ENCODE measurements around the gene CDK17. TPM values are rescaled to one million over a fixed set of nuclear protein-coding genes. Genes with fewer than 3 reads are reported as not detected.

Gene CDK17
- total and polyA plus RNA-seq, 2 of the 8 experiments (the other 6 are each of a cell fraction or from before 2014, with no cell fraction given): 5.8 to 20.0 TPM

GRCh38 chr12:96378319-96378718 lies 21.9 kb downstream of the CDK17 start:
- Histone ChIP-seq H3K23ac (ENCODE audit: insufficient read length) (no peak overlapping the region), H4K5ac (ENCODE audit: insufficient read length, low read depth, low read length) (no peak overlapping the region), H3K79me1 (ENCODE audit: low read depth, low read length) (no peaks in the 10 kb centered on the region; the same call in none of the 2 replicates), H2AFZ (ENCODE audit: low read length) (no peak overlapping the region), H3K36me3 (ENCODE audit: control insufficient read depth in 2 of 4, insufficient read depth in 4 of 4, low read length in 3 of 4) (0 out of 8 replicates have a peak, but pooled peaks cover 0 to 2% (median 0%) of the 10 kb centered on the region in 4 experiments), H2AK5ac (ENCODE audit: low read depth, low read length) (no peak overlapping the region), H3K4ac (replicated peaks; ENCODE audit: insufficient read length, low read depth, low read length) (no peak overlapping the region), H3K4me3 (ENCODE audit: extremely low read depth in 1 of 4, insufficient read depth in 2 of 4, low read depth in 3 of 4, low read length in 4 of 4) (no peak overlapping the region), H3K27me3 (replicated peaks in 1 of 4; ENCODE audit: control insufficient read depth in 3 of 4, extremely low read depth in 1 of 4, insufficient read depth in 3 of 4, low read length in 3 of 4) (no peaks in the 10 kb centered on the region), H3K4me2 (ENCODE audit: insufficient read depth in 1 of 2, low read depth in 2 of 2, low read length in 2 of 2) (no peak overlapping the region), H3K23me2 (ENCODE audit: low read depth, low read length) (no peaks in the 10 kb centered on the region), H3K9ac (replicated peaks in 1 of 4; ENCODE audit: extremely low read depth in 1 of 4, low read depth in 3 of 4, low read length in 3 of 4) (no peak overlapping the region), H3K18ac (ENCODE audit: extremely low read depth, low read length) (no peak overlapping the region), H3K9me3 (ENCODE audit: insufficient read depth in 2 of 2, low read depth in 1 of 2, low read length in 1 of 2) (peaks cover 0 to 4% of the 10 kb centered on the region in 2 experiments; a peak in 1 of 4 replicates), H2BK5ac (ENCODE audit: low read depth, low read length) (no peak overlapping the region), H4K20me1 (replicated peaks in 1 of 2; ENCODE audit: control insufficient read depth in 1 of 2, insufficient read depth in 2 of 2, low read length in 2 of 2) (peaks cover 0 to 2% of the 10 kb centered on the region in 2 experiments), H2BK20ac (ENCODE audit: low read length) (no peak overlapping the region), H3K4me1 (replicated peaks in 1 of 4; ENCODE audit: control insufficient read depth in 3 of 4, insufficient read depth in 4 of 4, low read length in 3 of 4) (peaks cover 0 to 2% (median 0%) of the 10 kb centered on the region in 4 experiments; a peak in 1 of 7 replicates), H2BK120ac (replicated peaks; ENCODE audit: low read depth, low read length) (no peak overlapping the region), H2BK12ac (ENCODE audit: low read depth, low read length) (no peak overlapping the region), H4K91ac (replicated peaks; ENCODE audit: insufficient read length, low read length) (no peak overlapping the region), H3K27ac (ENCODE audit: low read depth, low read length) (no peak overlapping the region), H2BK15ac (ENCODE audit: low read length) (no peak overlapping the region), H4K8ac (ENCODE audit: extremely low read depth, insufficient read depth, low read length) (no peak overlapping the region), H3K14ac (ENCODE audit: insufficient read length) (no peak overlapping the region), H3K79me2 (ENCODE audit: control insufficient read depth in 1 of 2, insufficient read depth in 2 of 2, low read length in 2 of 2) (peaks cover 0 to 80% of the 10 kb centered on the region in 2 experiments; a peak in 3 of 4 replicates), H3K56ac (replicated peaks; ENCODE audit: insufficient read length, low read depth, low read length) (no peak overlapping the region)
- ChIA-PET CTCF (ENCODE audit: partially characterized antibody) (interaction anchor here (1.3 kb wide), 1 partner anchor 12 kb away, joined by 3 read pairs; no protein-coding TSS in a partner anchor), POLR2A (ENCODE audit: partially characterized antibody) (no interaction called here)
- FAIRE-seq (no peak), DNase-seq (ENCODE audit: low read depth in 1 of 2, low spot score in 2 of 2) (no peak)
- WGBS, 2 experiments (ENCODE audit: extremely low coverage in 1 of 2, insufficient coverage in 1 of 2, insufficient read length in 1 of 2, insufficient replicate concordance in 2 of 2, low coverage in 1 of 2, low lambda C conversion rate in 2 of 2, missing lambda C conversion rate in 1 of 2): 84% methylated on average over 1 of the region's 1 CpG; no CpG with 5 or more reads in 1 of the 2 experiments
- TF ChIP-seq SUZ12 (IDR thresholded peaks at IDR 0.05; ENCODE audit: low read length) (no peak), HDAC2 (IDR thresholded peaks at IDR 0.05; ENCODE audit: borderline replicate concordance in 1 of 2, low read depth in 2 of 2, low read length in 2 of 2) (no peak), POU5F1 (IDR thresholded peaks at IDR 0.05; ENCODE audit: low read depth, low read length) (no peak), SP2 (IDR thresholded peaks at IDR 0.05; ENCODE audit: low read length) (no peak), EP300 (IDR thresholded peaks at IDR 0.05; ENCODE audit: borderline replicate concordance in 1 of 2, low read depth in 2 of 2, low read length in 2 of 2) (no peak), POLR2AphosphoS5 (IDR thresholded peaks at IDR 0.05; ENCODE audit: low read depth, low read length) (no peak), CTCF (IDR thresholded peaks at IDR 0.05; ENCODE audit: control extremely low read depth in 1 of 3, insufficient read depth in 1 of 3, low read depth in 1 of 3, low read length in 3 of 3) (no peak), CBX5 (IDR thresholded peaks at IDR 0.05; ENCODE audit: low read depth, low read length) (no peak), HDAC6 (IDR thresholded peaks at IDR 0.05; ENCODE audit: low read depth, low read length) (no peak), BRCA1 (IDR thresholded peaks at IDR 0.05; ENCODE audit: low read depth, low read length) (no peak), RBBP5 (IDR thresholded peaks at IDR 0.05; ENCODE audit: borderline replicate concordance, low read depth, low read length) (no peak)
